ENCODE results near the gene IKZF2. TPM values are rescaled to one million over a fixed set of nuclear protein-coding genes. Genes with fewer than 3 reads are reported as not detected.

Gene IKZF2
- total and polyA plus RNA-seq, 2 donors (not counting 3 experiments of a cell fraction or from before 2014, with no cell fraction given), result 0.08 to 0.46 TPM

GRCh38 chr2:213022987-213023386 lies 128.4 kb downstream of the IKZF2 start:
- BruUV-seq (replicated peaks), result no TSS peak
- Histone ChIP-seq H3K79me2 (ENCODE audit: control insufficient read depth, insufficient read depth, low read length) (no peaks in the 10 kb centered on the region), H3K9me1 (replicated peaks; ENCODE audit: control insufficient read depth, extremely low read depth, insufficient read depth, low read length) (no peaks in the 10 kb centered on the region), H3K36me3 (ENCODE audit: control insufficient read depth in 2 of 2, extremely low read depth in 1 of 2, insufficient read depth in 2 of 2, low read length in 2 of 2) (no peaks in the 10 kb centered on the region), H3K9ac (replicated peaks; ENCODE audit: extremely low read depth, insufficient read depth, low read length) (no peak overlapping the region), H2AFZ (ENCODE audit: low read depth, low read length) (no peak overlapping the region), H4K20me1 (replicated peaks; ENCODE audit: control insufficient read depth, extremely low read depth, insufficient read depth, low read length) (no peaks in the 10 kb centered on the region), H3K9me3 (replicated peaks; ENCODE audit: control insufficient read depth, insufficient read depth, low read length) (no peaks in the 10 kb centered on the region), H3K4me2 (ENCODE audit: insufficient read depth, low read length) (no peak overlapping the region), H3K4me3 (replicated peaks in 1 of 3; ENCODE audit: insufficient read depth in 1 of 3, low read depth in 1 of 3, low read length in 3 of 3) (no peak overlapping the region), H3K27me3 (ENCODE audit: control insufficient read depth in 2 of 2, insufficient read depth in 2 of 2, low read length in 2 of 2) (no peaks in the 10 kb centered on the region), H3K27ac (ENCODE audit: insufficient read depth, low read depth, low read length) (no peak overlapping the region), H3K4me1 (ENCODE audit: control insufficient read depth, extremely low read depth, insufficient read depth, low read length) (no peaks in the 10 kb centered on the region)
- ChIA-PET CTCF (interaction anchor here (1.4 kb wide), 1 partner anchor 22 kb away, joined by 3 read pairs; no protein-coding TSS in a partner anchor), POLR2A (no interaction called here)
- dilution Hi-C loops (cut with MboI; ENCODE audit: extremely low pct_ligation_motif_present, low sequenced_read_pairs) (no loop called here), intact Hi-C loops (cut with micrococcal nuclease) (no loop called here)
- TF ChIP-seq FOS (IDR thresholded peaks at IDR 0.05; ENCODE audit: borderline replicate concordance, insufficient read depth, low read length) (no peak), MYC (IDR thresholded peaks at IDR 0.05; ENCODE audit: low read depth, low read length) (no peak), EZH2 (IDR thresholded peaks at IDR 0.05; ENCODE audit: borderline replicate concordance, low read depth, low read length, severe bottlenecking) (no peak), POLR2A (IDR thresholded peaks at IDR 0.05; ENCODE audit: low read depth, low read length) (no peak), JUN (IDR thresholded peaks at IDR 0.05; ENCODE audit: borderline replicate concordance, insufficient read depth, insufficient read length, low read depth) (no peak), MAX (IDR thresholded peaks at IDR 0.05; ENCODE audit: insufficient read depth, insufficient read length) (no peak), POLR2AphosphoS5 (IDR thresholded peaks at IDR 0.05; ENCODE audit: insufficient read depth, low read depth, low read length) (no peak), CTCF (IDR thresholded peaks at IDR 0.05; ENCODE audit: extremely low read depth in 1 of 2, insufficient read depth in 1 of 2, low read depth in 1 of 2, low read length in 2 of 2) (no peak), GATA2 (IDR thresholded peaks at IDR 0.05; ENCODE audit: insufficient read depth, insufficient read length, low read depth, low read length) (no peak)
- DNase-seq (ENCODE audit: low read depth, low spot score) (no peak), FAIRE-seq (no peak)

Data from endothelial cell of umbilical vein (primary cell).